RWPE2 (cell line): Measurements from ENCODE around the gene CDHR3.

ENCODE experiments used
- ATAC-seq: fragments of 200-7000 bp; cut with Tn5 transposase; 3 replicates; pipeline ENCODE4 v1.9.1; 2021; ENCODE audit warnings: low read depth
- DNase-seq: peaks from one replicate; pipeline ENCODE4 v3.0.0-alpha.2; 2020; ENCODE audit warnings: low spot score
- H3K27ac ChIP-seq: fragments of 450-650 bp; 2 replicates; pipeline ENCODE4 v1.5.1; 2017; ENCODE audit warnings: mild to moderate bottlenecking; ENCODE audit not compliant: poor library complexity, severe bottlenecking
- H3K27me3 ChIP-seq: fragments of 250-450 bp; sonication (Bioruptor Pico); 2 replicates; pipeline ENCODE4 v1.5.1; 2021; ENCODE audit warnings: mild to moderate bottlenecking, moderate library complexity; ENCODE audit not compliant: insufficient read depth, poor library complexity, severe bottlenecking
- H3K36me3 ChIP-seq: fragments of 250-450 bp; sonication (Bioruptor Pico); 2 replicates; pipeline ENCODE4 v1.5.1; 2020; ENCODE audit warnings: low read depth, mild to moderate bottlenecking, moderate library complexity
- H3K4me1 ChIP-seq: fragments of 250-450 bp; sonication (Bioruptor Pico); 2 replicates; pipeline ENCODE4 v1.5.1; 2021; ENCODE audit warnings: mild to moderate bottlenecking, moderate library complexity; ENCODE audit not compliant: insufficient read depth, poor library complexity, severe bottlenecking
- H3K4me3 ChIP-seq: fragments of 250-450 bp; sonication (Bioruptor Pico); 2 replicates; pipeline ENCODE4 v1.5.1; 2021; ENCODE audit warnings: mild to moderate bottlenecking, moderate library complexity; ENCODE audit not compliant: severe bottlenecking
- H3K9me3 ChIP-seq: fragments of 250-450 bp; sonication (Bioruptor Pico); 2 replicates; pipeline ENCODE4 v1.5.1; 2021; ENCODE audit warnings: mild to moderate bottlenecking, moderate library complexity; ENCODE audit not compliant: severe bottlenecking
- TF ChIP-seq, protein P1 (sequence below): fragments of 450-650 bp; IDR thresholded peaks from one replicate; pipeline ENCODE4 v1.5.1; 2017; ENCODE audit warnings: mild to moderate bottlenecking, moderate library complexity; ENCODE audit not compliant: poor library complexity, severe bottlenecking

The CDHR3 gene

DNA sequence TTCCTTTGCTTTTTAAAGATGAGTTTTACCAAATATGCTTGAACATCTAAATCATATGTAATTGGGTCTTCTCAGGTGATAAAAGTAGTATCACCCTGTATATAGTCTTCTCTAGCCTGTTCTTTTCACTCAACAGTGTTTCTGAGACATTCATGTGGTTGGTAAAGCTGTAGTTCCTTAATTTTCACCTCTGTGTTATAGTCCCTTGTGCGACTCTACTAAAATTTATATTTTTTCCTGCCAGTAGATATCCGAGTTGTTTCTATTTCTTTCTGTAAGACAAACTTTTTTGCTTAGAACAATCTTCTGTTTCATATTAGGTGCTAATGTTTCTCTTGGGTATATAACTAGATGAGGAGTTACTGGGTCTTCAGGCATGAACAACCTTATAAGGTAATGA is 113.5 kb downstream of the CDHR3 start:
- no peak overlapping the region for H3K27ac ChIP-seq

DNA sequence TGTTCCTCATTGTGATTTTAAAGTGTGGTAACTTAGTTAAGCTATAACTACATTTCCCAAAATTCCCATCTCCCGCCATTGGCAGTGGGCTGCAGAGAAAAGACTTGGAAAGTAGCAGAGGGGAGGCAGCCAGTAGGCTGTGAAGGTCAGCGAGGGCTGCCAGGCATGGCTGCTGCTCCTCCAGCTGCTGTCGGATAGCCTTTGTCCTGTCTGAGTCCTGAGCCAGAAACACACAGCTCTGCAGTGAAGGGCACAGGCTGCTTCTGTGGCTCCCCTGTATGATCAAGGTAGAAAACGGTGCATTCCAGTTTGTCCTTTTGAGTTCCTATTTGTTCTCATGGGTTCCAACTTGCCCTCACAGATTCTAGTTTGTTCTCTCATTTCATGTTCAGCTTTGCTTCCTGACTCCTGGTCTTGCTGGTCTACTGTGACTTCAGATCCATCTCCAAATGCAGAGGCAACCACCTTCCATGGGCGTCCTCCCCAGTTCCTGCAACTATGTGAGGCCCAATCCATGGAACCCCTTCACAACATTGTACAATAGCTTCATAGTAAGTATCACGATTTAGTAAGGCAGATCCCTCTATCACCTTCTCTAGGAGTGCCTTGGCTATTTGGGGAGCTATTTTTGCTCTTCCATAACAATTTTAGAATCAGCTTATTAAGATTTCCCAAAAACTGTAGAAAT is 117.4 kb downstream of the CDHR3 start:
- TF ChIP-seq, protein P1, sequence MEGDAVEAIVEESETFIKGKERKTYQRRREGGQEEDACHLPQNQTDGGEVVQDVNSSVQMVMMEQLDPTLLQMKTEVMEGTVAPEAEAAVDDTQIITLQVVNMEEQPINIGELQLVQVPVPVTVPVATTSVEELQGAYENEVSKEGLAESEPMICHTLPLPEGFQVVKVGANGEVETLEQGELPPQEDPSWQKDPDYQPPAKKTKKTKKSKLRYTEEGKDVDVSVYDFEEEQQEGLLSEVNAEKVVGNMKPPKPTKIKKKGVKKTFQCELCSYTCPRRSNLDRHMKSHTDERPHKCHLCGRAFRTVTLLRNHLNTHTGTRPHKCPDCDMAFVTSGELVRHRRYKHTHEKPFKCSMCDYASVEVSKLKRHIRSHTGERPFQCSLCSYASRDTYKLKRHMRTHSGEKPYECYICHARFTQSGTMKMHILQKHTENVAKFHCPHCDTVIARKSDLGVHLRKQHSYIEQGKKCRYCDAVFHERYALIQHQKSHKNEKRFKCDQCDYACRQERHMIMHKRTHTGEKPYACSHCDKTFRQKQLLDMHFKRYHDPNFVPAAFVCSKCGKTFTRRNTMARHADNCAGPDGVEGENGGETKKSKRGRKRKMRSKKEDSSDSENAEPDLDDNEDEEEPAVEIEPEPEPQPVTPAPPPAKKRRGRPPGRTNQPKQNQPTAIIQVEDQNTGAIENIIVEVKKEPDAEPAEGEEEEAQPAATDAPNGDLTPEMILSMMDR, result no peak
- no peaks in the 10 kb centered on the region for H3K9me3 ChIP-seq
- H3K4me3 ChIP-seq, result no peak overlapping the region
- DNase-seq, result no peak
- H3K27ac ChIP-seq, result no peak overlapping the region
- no peaks in the 10 kb centered on the region for H3K4me1 ChIP-seq
- no peak for ATAC-seq
- no peaks in the 10 kb centered on the region for H3K27me3 ChIP-seq
- H3K36me3 ChIP-seq, result no peaks in the 10 kb centered on the region

More for the DNA sequence above, 113.5 kb downstream of the CDHR3 start:
- TF ChIP-seq, protein P1, result no peak
- Histone ChIP-seq H3K4me3 (no peak overlapping the region), H3K9me3 (no peaks in the 10 kb centered on the region), H3K27me3 (no peaks in the 10 kb centered on the region), H3K36me3 (no peaks in the 10 kb centered on the region), H3K4me1 (peaks cover 10% of the 10 kb centered on the region)
- DNase-seq (no peak), ATAC-seq (no peak)

DNA sequence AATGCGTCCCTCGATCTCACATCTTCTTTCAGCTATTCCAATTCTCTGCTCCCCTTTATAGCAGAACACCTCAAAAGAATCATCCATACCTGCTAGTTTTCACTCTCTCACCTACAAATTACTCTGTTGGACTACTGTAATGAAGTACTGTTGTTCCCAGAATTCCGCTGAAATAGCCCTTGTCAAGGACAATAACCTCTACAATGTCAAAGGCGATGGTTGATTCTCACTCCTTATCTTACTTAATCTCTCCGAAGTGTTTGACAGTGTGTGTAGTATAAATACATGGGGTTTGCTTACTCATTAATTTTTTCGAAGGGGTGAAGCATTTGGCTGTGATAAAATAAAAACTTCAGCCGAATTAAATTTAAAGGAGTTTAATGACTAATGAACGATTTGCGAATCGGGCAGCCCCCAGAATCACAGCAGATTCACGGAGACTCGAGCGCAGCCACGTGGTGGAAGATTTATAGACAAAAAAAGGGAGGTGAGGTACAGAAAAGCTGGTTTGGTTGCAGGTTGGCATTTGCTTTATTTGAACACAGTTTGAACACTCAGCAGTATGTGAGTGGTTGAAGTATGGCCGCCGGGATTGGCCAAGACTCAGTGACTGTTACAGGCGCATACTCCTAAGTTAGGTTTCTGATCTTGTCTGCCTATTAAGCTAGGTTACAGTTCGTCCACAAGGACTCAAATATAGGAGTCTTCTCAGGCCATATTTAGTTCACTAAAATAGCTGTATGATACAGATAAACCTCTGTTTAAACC is 119.2 kb downstream of the CDHR3 start:
- ATAC-seq, result no peak

More for the DNA sequence above, 119.2 kb downstream of the CDHR3 start:
- H3K9me3 ChIP-seq, result no peaks in the 10 kb centered on the region
- TF ChIP-seq, protein P1, result no peak
- no peak overlapping the region for H3K4me3 ChIP-seq
- no peak for DNase-seq
- no peak overlapping the region for H3K27ac ChIP-seq
- no peaks in the 10 kb centered on the region for H3K27me3 ChIP-seq
- H3K36me3 ChIP-seq, result no peaks in the 10 kb centered on the region
- no peaks in the 10 kb centered on the region for H3K4me1 ChIP-seq
